ENCODE results near the gene ZNF746. TPM values are rescaled to one million over a fixed set of nuclear protein-coding genes. Genes with fewer than 3 reads are reported as not detected.
"Not testable (repeated sequence)": the region's sequence is repeated elsewhere in the genome, so short reads cannot be mapped to it uniquely, and the experiment has no call there.

ZNF746 gene
- polyA plus RNA-seq, 1 donor from 2014 or later = 17.2 TPM

DNA sequence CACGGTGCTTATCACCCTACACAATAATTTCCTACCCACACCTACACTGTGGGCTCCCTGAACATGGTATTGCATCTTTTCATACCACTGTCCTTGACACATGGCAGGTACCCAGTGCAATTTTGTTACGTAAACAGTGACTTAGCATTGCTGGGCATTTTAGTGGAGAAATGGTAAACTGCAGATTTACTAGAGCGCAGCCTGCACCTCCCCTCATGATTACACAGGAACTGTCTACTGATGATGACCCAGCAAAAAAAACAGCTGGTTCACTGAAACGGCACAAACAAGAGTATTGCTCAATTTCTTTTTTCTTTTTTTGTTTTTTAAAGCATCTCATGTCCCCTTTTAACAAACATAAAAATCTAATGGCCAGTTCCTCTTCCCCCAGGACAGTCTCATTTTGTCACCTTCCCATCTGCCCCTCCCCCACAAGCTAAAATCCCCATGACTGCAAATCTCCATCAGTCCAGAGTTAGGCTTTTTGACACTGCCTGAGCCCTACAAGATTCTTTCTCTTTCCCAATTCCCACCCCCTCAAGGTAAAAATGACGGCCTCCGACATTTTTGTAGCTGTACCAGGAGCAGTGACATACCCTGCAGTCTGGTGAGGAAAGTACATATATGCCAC lies 2.8 kb downstream of the ZNF746 start:
- no peaks in the 10 kb centered on the region for H3K9me3 ChIP-seq (ENCODE audit: low read length)
- no peak overlapping the region for H3K4me2 ChIP-seq (ENCODE audit: low read length)
- H3K9ac ChIP-seq (ENCODE audit: low read length) = no peak overlapping the region
- H3K9me2 ChIP-seq (ENCODE audit: insufficient read depth, low read length) = no peaks in the 10 kb centered on the region
- no peak for TF ChIP-seq EP300 (conservative IDR thresholded peaks at IDR 0.05; ENCODE audit: poor library complexity, severe bottlenecking)
- no peak for TF ChIP-seq SMC3 (conservative IDR thresholded peaks at IDR 0.05; ENCODE audit: poor library complexity)
- TF ChIP-seq, protein P1, sequence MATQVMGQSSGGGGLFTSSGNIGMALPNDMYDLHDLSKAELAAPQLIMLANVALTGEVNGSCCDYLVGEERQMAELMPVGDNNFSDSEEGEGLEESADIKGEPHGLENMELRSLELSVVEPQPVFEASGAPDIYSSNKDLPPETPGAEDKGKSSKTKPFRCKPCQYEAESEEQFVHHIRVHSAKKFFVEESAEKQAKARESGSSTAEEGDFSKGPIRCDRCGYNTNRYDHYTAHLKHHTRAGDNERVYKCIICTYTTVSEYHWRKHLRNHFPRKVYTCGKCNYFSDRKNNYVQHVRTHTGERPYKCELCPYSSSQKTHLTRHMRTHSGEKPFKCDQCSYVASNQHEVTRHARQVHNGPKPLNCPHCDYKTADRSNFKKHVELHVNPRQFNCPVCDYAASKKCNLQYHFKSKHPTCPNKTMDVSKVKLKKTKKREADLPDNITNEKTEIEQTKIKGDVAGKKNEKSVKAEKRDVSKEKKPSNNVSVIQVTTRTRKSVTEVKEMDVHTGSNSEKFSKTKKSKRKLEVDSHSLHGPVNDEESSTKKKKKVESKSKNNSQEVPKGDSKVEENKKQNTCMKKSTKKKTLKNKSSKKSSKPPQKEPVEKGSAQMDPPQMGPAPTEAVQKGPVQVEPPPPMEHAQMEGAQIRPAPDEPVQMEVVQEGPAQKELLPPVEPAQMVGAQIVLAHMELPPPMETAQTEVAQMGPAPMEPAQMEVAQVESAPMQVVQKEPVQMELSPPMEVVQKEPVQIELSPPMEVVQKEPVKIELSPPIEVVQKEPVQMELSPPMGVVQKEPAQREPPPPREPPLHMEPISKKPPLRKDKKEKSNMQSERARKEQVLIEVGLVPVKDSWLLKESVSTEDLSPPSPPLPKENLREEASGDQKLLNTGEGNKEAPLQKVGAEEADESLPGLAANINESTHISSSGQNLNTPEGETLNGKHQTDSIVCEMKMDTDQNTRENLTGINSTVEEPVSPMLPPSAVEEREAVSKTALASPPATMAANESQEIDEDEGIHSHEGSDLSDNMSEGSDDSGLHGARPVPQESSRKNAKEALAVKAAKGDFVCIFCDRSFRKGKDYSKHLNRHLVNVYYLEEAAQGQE (IDR thresholded peaks at IDR 0.05; ENCODE audit: borderline replicate concordance) = no peak
- TF ChIP-seq EZH2 (IDR thresholded peaks at IDR 0.05; ENCODE audit: borderline replicate concordance, insufficient read depth, low read length, poor library complexity, severe bottlenecking) = no peak
- no peak for TF ChIP-seq CTCF (IDR thresholded peaks at IDR 0.05; ENCODE audit: poor library complexity, severe bottlenecking)
- TF ChIP-seq POLR2AphosphoS5 (IDR thresholded peaks at IDR 0.05) = no peak
- TF ChIP-seq RAD21 (conservative IDR thresholded peaks at IDR 0.05) = no peak
- no peak for TF ChIP-seq MXI1 (conservative IDR thresholded peaks at IDR 0.05; ENCODE audit: poor library complexity, severe bottlenecking)
- TF ChIP-seq TAF1 (IDR thresholded peaks at IDR 0.05; ENCODE audit: low read depth) = no peak
- no peaks in the 10 kb centered on the region for H3F3A ChIP-seq (ENCODE audit: insufficient read depth, low read length, poor library complexity, severe bottlenecking)
- peak overlapping the region; percentile 87 for H3K4me3 ChIP-seq (ENCODE audit: low read length)
- no peaks in the 10 kb centered on the region for H3K36me3 ChIP-seq (ENCODE audit: insufficient read depth, low read length)
- H2AFZ ChIP-seq (ENCODE audit: low read depth, low read length) = no peak overlapping the region
- no peaks in the 10 kb centered on the region for H3K27me3 ChIP-seq (ENCODE audit: insufficient read depth, low read depth, low read length)
- H3K79me2 ChIP-seq (replicated peaks; ENCODE audit: insufficient read depth, low read length) = peaks cover 12% of the 10 kb centered on the region
- no peak overlapping the region for H3K27ac ChIP-seq (ENCODE audit: low read length)
- H4K20me1 ChIP-seq (ENCODE audit: insufficient read depth) = no peaks in the 10 kb centered on the region

GRCh38 chr7:149493975-149494374 lies 3.6 kb downstream of the ZNF746 start:
- H3K4me3 ChIP-seq (ENCODE audit: low read length); H2AFZ ChIP-seq (ENCODE audit: low read depth, low read length); H3K27me3 ChIP-seq (ENCODE audit: insufficient read depth, low read depth, low read length); H3K9me3 ChIP-seq (ENCODE audit: low read length); H3K36me3 ChIP-seq (ENCODE audit: insufficient read depth, low read length); H3F3A ChIP-seq (ENCODE audit: insufficient read depth, low read length, poor library complexity, severe bottlenecking); H3K27ac ChIP-seq (ENCODE audit: low read length); H3K4me2 ChIP-seq (ENCODE audit: low read length); H3K9me2 ChIP-seq (ENCODE audit: insufficient read depth, low read length); H3K9ac ChIP-seq (ENCODE audit: low read length); H4K20me1 ChIP-seq (ENCODE audit: insufficient read depth): not testable (repeated sequence)
- H3K79me2 ChIP-seq (replicated peaks; ENCODE audit: insufficient read depth, low read length) = peaks cover 12% of the 10 kb centered on the region

DNA sequence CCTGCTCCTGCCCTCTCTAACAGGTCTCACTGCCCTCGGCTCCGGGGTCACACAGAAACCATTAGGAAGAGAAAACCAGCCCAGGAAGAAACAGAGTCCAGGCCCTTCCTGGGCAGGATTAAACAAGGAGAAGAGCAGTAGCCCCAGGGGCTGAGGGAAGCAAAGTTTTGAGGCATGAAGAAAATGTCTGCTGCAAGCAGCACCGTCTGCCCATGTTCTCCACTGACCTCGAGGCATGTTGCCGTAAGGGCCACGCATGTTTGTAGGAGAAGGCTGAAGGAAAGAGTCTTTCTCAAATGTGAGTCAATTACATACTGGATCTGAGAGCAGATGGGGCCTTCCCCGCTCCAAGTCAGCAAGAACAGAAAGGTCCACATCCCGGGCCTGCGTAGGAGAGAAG lies 4.2 kb downstream of the ZNF746 start:
- Histone ChIP-seq H3K79me2 (replicated peaks; ENCODE audit: insufficient read depth, low read length) (peaks cover 12% of the 10 kb centered on the region), H3K27me3 (ENCODE audit: insufficient read depth, low read depth, low read length) (no peaks in the 10 kb centered on the region), H3F3A (ENCODE audit: insufficient read depth, low read length, poor library complexity, severe bottlenecking) (no peaks in the 10 kb centered on the region), H3K4me2 (ENCODE audit: low read length) (no peak overlapping the region), H3K4me3 (ENCODE audit: low read length) (no peak overlapping the region), H3K27ac (ENCODE audit: low read length) (no peak overlapping the region), H3K9me3 (ENCODE audit: low read length) (no peaks in the 10 kb centered on the region), H3K9ac (ENCODE audit: low read length) (no peak overlapping the region), H3K9me2 (ENCODE audit: insufficient read depth, low read length) (no peaks in the 10 kb centered on the region), H3K36me3 (ENCODE audit: insufficient read depth, low read length) (no peaks in the 10 kb centered on the region), H4K20me1 (ENCODE audit: insufficient read depth) (no peaks in the 10 kb centered on the region), H2AFZ (ENCODE audit: low read depth, low read length) (no peak overlapping the region)
- TF ChIP-seq EZH2 (IDR thresholded peaks at IDR 0.05; ENCODE audit: borderline replicate concordance, insufficient read depth, low read length, poor library complexity, severe bottlenecking) = no peak
- no peak for TF ChIP-seq MXI1 (conservative IDR thresholded peaks at IDR 0.05; ENCODE audit: poor library complexity, severe bottlenecking)
- TF ChIP-seq CTCF (IDR thresholded peaks at IDR 0.05; ENCODE audit: poor library complexity, severe bottlenecking) = no peak
- TF ChIP-seq EP300 (conservative IDR thresholded peaks at IDR 0.05; ENCODE audit: poor library complexity, severe bottlenecking) = no peak
- no peak for TF ChIP-seq TAF1 (IDR thresholded peaks at IDR 0.05; ENCODE audit: low read depth)
- TF ChIP-seq, protein P1 (IDR thresholded peaks at IDR 0.05; ENCODE audit: borderline replicate concordance) = no peak
- no peak for TF ChIP-seq RAD21 (conservative IDR thresholded peaks at IDR 0.05)
- no peak for TF ChIP-seq POLR2AphosphoS5 (IDR thresholded peaks at IDR 0.05)
- TF ChIP-seq SMC3 (conservative IDR thresholded peaks at IDR 0.05; ENCODE audit: poor library complexity) = no peak
